GM19099 (cell line): ENCODE results near the gene TRIM13.

Source experiments
- POLR2A ChIP-seq: IDR thresholded peaks from 3 replicates; pipeline ENCODE4 v1.6.1; 2011; ENCODE audit warnings: low read depth; ENCODE audit not compliant: insufficient read length; ENCODE audit errors: extremely low read depth

The TRIM13 gene, protein sequence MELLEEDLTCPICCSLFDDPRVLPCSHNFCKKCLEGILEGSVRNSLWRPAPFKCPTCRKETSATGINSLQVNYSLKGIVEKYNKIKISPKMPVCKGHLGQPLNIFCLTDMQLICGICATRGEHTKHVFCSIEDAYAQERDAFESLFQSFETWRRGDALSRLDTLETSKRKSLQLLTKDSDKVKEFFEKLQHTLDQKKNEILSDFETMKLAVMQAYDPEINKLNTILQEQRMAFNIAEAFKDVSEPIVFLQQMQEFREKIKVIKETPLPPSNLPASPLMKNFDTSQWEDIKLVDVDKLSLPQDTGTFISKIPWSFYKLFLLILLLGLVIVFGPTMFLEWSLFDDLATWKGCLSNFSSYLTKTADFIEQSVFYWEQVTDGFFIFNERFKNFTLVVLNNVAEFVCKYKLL

DNA sequence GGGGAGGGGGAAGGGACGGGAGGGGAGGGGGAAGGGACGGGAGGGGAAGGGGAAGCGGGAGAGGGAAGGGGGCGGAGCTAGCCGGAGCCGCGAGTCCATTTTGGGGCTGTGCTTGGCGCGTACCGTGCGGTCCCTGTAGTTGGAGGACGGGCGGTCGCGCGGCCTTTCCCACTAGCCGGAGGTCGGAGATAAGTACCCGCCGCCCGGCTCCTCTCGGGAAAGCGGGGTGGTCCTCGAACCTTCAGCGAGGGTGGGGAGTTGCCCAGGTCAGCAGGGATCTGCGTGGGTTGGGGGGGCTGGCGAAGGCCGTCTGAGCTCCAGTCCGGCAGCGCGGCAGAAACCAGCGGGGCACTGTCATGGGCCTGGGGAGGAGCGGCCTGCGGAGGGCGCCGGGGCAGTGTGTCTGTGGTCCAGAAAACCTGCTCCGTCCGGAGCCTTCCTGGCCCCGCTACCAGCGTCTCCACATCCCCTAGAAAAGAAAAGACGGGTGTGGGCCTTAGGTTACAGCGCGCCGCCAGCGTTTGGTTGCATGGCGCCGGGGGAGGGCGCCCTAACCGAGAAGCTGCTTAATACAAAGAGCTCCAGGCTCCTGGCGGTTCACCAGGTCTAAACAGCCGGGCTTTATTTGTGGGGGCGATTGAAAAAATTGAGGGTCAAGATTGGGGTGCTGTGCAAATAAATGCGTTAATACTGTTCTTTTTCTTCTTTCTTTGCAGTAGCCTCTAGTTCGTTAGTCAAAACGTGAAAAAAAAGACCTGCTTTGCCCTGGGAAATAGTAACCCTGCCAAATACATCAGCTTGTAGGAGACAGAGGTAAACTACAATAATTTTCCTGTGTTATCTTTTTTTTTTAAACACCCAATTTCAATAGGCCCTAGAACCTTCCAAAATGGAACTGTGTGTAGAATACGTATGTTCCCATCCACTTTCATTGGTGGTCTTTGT is at the start of gene TRIM13:
Gene TRIM13 (plus strand): TSS at position 92 of the 945 bp plus-strand sequence. CDS start 14,899 bp downstream, outside the sequence.
- peak; percentile 85 for TF ChIP-seq POLR2A

DNA sequence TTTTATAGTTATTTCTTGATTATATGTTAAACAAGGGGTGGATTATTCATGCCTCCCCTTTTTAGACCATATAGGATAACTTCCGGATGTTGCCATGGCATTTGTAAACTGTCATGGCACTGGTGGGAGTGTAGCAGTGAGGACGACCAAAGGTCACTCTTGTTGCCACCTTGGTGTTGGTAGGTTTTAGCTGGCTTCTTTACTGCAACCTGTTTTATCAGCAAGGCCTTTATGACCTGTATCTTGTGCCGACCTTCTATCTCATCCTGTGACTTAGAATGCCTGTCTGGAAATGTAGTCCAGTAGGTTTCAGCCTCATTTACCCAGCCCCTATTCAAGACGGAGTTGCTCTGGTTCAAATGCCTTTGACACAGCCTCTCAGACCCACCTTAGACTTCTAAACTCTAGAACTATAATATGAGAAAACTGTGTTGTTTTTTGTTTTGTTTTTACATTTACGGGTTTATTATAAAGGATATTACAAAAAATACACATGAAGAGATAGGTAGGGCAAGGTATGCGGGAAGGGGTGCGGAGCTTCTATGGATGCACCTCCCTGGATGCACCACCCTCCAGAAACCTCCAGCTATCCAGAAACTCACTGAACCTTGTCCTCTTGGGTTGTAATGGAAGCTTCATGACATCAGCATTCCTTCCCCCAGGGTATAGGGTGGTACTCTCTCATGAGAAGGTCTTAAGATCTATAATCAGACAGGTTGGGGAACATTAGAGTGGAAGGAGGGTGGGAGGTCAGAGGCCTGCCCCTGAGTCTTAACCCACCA is 44.9 kb upstream of the TRIM13 start:
- TF ChIP-seq POLR2A = no peak

DNA sequence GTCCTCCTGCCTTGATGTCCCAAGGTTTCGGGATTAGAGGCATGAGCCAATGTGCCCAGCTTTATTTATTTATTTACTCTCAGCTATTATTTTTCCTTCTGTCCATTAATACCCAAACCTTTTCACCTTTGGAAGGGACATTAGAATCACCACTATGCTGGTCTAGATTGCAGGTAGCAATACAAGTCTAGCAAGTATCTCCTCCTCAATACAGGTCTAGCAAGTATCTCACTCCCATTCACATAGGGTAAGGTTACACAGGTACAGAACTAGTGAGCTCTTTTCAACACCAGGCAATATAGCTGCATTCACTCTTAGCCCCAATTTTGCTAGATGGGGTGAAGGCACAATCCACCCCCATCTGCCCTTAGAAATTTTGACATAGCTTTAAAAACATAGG is 43.3 kb upstream of the TRIM13 start:
- TF ChIP-seq POLR2A = no peak

DNA sequence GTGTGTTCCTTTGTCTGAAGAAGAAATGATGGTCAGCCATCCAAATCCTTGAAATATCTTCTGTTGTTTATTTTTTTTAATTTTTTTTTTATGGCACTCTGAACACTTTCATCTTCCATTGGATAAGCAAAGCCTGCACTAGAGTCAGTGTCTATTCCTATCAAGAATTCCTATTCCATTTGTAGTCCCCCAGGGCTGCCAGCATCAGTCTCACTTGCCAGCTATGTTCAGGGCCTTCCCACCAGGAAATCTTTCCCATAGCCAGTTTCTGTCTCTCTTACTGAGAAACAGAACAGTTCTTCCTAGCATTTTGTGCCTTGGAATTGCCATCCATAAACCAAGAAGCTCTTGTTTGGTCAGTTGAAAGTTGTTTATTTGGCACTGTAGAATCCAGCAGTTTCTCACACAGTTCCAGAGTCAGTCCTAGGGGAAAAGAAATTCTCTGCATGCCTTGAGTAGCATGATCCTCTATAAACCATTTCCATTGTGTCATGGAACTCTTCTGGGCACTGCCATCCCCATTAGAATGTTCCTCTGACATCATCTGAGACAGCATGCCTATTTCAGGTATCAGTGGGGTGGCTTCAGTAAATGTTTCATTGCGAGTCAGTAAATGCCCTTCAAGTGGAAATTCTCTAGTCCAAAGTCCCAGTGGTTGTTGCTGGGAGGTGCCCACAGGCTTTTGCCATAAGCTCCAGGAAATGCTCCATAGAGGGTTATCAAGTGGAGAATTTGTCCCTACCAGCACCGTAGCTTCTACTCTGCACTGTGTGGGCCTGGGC is 42.0 kb upstream of the TRIM13 start:
- no peak for TF ChIP-seq POLR2A

DNA sequence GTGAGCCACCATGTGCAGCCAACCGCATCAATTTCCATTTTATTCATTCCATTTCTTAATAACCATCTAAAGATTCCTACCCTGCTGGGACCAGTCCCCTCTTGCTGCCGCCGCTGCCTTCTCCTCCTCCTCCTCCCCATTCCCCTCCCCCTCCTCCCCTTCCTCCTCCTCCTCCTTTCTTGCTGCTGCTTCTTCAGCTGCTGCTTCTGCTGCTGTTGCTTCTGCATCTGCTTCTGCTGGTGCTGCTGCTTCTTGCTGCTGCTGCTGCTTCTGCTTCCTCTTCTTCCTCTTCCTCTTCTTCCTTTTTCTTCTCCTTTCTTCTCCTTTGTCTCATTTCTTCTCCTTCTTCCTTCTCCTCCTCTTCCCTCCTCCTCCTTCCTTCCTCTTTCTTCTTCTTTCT is 40.7 kb upstream of the TRIM13 start:
- TF ChIP-seq POLR2A = no peak

DNA sequence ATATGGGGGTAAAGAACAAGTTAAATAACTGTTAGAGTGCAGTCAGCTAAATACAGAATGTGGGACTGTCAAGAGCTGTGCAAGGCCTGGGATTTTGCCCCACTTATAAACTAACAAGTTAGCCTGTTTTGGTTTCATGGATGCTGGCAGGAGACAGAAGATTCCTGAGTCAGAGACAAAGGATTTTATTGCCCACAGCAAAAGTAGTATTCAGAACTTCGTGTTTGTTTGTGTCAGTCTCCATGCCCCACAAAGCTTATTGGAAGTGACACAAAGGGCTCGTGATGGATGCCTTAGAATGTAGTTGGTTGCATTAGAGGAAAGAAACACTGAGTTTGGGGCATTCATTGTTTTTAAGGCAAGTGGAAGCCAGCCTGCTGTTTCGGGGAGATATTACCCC is 38.5 kb upstream of the TRIM13 start:
- no peak for TF ChIP-seq POLR2A

DNA sequence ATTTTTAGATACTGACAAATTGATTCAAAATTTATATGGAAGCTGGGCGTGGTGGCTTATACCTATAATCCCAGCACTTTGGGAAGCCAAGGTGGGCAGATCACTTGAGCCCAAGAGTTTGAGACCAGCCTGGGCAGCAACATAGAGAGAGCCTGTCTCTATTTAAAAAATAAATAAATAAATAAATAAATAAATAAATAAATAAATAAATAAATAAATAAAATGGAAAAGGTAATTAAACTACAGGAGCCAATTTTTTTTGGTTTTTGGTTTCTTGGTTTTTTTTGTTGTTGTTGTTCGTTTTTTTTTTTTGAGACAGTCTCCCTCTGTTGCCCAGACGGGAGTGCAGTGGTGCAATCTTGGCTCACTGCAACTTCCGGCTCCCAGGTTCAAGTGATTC is 29.4 kb upstream of the TRIM13 start:
- TF ChIP-seq POLR2A = no peak

DNA sequence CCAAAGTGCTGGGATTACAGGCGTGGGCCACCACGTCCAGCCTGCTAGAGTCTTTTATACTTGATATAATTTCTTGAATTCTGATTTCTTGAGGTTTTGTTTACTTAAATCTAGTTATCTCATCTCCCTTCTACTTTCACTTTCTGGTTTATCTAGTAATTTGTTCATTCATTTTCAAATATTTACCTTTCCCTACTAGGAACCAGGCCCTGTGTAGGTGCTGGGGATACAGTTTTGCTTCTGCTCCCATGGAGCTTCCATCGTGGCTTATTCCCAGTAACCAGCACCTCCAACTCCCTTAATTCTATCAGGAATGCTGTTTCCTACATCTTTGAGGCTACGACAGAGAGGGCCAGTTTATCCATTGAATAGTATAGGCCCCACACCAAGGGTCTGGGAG is 24.1 kb upstream of the TRIM13 start:
- no peak for TF ChIP-seq POLR2A

DNA sequence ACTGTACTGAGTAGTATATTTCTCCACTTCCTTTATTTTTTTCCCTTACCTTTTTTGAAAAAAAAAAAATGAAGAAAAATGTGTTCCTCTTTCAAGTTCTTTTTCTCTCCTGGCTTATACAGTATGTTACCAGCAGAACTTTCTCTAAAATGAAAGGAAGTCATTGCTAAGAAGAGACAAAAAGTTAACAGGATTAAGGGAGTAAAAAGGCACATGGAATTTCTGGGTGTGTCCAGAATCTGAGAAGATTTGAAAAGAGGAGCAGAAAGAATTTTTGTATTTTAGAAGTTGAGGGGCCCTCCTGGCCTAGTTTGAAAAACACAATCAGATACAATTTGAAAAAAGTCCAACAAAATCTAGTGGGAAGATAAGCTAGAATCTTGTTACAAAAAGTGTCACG is 21.0 kb upstream of the TRIM13 start:
- TF ChIP-seq POLR2A = no peak

DNA sequence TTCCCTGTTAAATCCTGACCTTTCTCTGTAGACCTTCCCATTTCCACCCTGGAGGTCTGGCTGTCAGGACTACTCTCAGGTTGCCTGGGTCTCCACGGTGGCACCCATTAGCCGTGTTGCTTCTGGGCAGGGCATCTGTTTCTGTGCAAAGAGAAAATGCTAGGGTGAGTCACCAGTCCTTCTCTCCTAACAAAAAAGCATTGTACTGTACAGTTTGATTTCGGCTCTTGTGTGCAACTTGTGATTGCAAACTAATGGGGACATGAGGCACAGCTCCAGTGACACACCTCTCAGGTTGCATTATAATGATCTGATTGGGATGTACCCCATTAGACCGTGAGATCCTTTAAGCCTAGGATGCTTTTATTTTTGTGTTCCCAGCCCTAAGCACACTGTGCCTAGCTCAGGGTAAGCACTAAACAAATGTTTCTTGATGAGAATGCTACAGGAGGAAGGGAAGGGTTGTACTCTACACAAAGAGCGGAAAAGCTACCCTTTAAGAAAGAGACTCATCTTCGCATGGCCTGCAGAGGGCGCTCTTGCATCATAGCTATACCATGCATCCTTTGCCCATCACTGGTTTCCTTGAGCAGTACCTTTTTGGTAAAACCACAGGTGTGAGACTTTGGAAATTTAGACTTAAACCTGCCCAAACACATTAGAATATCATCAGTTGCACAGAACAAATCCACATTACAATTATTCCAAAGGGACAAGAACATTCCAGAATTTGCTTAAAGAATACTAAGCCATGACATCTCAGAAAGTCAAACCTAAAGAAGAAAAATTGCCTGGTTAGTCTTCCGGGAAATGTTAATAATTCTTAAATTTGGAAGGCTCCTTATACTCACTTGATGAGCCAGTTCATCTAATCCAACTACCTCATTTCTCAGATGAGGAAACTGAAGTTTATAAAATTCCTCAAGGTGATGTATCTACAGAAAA is 20.3 kb upstream of the TRIM13 start:
- no peak for TF ChIP-seq POLR2A

DNA sequence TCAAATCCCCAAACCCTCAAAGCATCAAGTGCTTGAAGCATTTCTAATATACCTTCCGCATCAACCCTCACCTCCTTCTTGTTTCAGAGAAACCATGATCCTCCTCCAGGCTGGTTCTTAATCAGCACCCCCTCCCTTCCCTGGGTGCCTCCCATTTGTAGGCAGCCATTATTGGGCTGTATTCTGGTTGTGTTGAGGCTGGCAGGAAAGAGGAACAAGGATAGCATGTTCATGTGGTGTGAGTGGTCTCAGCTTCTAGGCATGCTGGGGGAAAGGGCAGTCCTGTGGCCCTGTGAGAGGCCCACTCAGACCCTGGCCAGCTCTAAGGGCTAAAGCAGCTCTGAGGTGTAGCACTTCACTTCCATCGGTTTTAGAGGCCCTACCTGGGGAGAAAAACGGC is 18.9 kb upstream of the TRIM13 start:
- no peak for TF ChIP-seq POLR2A

DNA sequence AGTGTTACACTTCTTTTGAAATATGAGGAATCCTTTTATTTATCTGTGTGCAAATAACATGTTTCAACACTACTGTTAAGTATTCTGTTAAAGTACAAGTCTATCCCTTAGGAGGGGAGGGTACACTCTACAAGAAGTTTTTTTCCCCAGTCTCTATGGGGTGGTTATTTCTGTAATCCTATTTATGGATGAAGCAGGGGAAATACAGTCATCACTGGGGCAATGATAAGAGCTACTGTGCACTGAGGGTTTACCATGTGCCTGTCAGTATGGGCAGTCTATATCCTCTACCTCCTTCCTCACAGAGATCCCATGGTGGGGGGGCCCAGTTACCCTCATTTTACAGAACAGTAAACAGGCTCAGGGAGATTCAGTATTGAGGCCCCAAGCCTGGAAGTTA is 16.6 kb upstream of the TRIM13 start:
- no peak for TF ChIP-seq POLR2A

DNA sequence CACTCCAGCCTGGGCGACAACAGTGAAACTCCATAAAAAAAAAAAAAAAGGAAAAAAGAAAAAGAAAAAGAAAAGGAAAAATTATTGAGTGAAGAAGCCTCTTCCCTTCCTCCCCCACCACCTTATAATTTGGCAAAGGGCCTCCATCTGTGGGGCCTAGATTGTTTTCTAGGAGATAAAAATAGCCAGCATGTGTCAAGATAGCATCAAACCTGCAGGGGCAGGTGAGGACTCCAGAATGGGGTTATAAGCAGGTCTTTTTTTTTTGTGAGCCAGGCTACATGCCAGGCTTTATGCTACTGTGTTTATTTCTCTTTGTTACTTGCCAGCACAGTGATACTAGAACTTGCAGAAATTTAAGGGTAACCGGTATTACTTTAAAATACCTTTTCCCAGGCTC is 11.7 kb upstream of the TRIM13 start:
- no peak for TF ChIP-seq POLR2A
